Bronchial epithelial cell (primary cell): ENCODE data around the gene LILRA6. TPM values are rescaled to one million over a fixed set of nuclear protein-coding genes. Genes with fewer than 3 reads are reported as not detected.
"Not testable (repeated sequence)": the region's sequence is repeated elsewhere in the genome, so short reads cannot be mapped to it uniquely, and the experiment has no call there.

ENCODE experiments used
- DNase-seq: peaks from one replicate; pipeline ENCODE4 v3.0.0-alpha.2; 2010; ENCODE audit warnings: low read depth
- FAIRE-seq: peaks from 2 replicates; lab custom pipeline; 2011; peaks lifted over from hg19 to GRCh38; lab: Jason Lieb, UNC
- H3K27me3 ChIP-seq: 2 replicates; pipeline ENCODE4 v1.5.1; 2011; ENCODE audit warnings: low read length; ENCODE audit not compliant: control insufficient read depth, insufficient read depth
- H3K36me3 ChIP-seq: 2 replicates; pipeline ENCODE4 v1.5.1; 2011; ENCODE audit warnings: low read length; ENCODE audit not compliant: control insufficient read depth, insufficient read depth
- H3K4me3 ChIP-seq: 2 replicates; pipeline ENCODE4 v1.5.1; 2011; ENCODE audit warnings: mild to moderate bottlenecking, low read depth, low read length, control low read depth
- total RNA-seq: library from RNA; depleted of rRNA; stranded (reverse); fragments of >200 nt; gene quantifications from 2 replicates; pipeline ENCODE4 v1.2.1, GENCODE V29; 2014
- TF ChIP-seq, protein P1 (sequence below): IDR thresholded peaks from 2 replicates; pipeline ENCODE4 v1.5.1; 2011; ENCODE audit warnings: mild to moderate bottlenecking, moderate library complexity, low read length, control low read depth, inconsistent platforms; ENCODE audit not compliant: insufficient read depth, severe bottlenecking

Gene LILRA6
- total RNA-seq, 1 donor from 2014 or later = not detected

- Histone ChIP-seq H3K27me3 (no peaks in the 10 kb centered on the region), H3K36me3 (no peaks in the 10 kb centered on the region), H3K4me3 (no peak overlapping the region)
- no peak for DNase-seq
- FAIRE-seq = no peak
- TF ChIP-seq, protein P1, sequence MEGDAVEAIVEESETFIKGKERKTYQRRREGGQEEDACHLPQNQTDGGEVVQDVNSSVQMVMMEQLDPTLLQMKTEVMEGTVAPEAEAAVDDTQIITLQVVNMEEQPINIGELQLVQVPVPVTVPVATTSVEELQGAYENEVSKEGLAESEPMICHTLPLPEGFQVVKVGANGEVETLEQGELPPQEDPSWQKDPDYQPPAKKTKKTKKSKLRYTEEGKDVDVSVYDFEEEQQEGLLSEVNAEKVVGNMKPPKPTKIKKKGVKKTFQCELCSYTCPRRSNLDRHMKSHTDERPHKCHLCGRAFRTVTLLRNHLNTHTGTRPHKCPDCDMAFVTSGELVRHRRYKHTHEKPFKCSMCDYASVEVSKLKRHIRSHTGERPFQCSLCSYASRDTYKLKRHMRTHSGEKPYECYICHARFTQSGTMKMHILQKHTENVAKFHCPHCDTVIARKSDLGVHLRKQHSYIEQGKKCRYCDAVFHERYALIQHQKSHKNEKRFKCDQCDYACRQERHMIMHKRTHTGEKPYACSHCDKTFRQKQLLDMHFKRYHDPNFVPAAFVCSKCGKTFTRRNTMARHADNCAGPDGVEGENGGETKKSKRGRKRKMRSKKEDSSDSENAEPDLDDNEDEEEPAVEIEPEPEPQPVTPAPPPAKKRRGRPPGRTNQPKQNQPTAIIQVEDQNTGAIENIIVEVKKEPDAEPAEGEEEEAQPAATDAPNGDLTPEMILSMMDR = no peak
These were observed 36.9 kb upstream of the LILRA6 start for GRCh38 chr19:54279406-54279962.

GRCh38 chr19:54278571-54279195 lies 36.1 kb upstream of the LILRA6 start:
- H3K4me3 ChIP-seq, DNase-seq, H3K27me3 ChIP-seq, FAIRE-seq, H3K36me3 ChIP-seq: not testable (repeated sequence)

- H3K4me3 ChIP-seq, H3K27me3 ChIP-seq, FAIRE-seq, H3K36me3 ChIP-seq, DNase-seq: not testable (repeated sequence)
These were observed 35.5 kb upstream of the LILRA6 start for GRCh38 chr19:54278056-54278455.

DNA sequence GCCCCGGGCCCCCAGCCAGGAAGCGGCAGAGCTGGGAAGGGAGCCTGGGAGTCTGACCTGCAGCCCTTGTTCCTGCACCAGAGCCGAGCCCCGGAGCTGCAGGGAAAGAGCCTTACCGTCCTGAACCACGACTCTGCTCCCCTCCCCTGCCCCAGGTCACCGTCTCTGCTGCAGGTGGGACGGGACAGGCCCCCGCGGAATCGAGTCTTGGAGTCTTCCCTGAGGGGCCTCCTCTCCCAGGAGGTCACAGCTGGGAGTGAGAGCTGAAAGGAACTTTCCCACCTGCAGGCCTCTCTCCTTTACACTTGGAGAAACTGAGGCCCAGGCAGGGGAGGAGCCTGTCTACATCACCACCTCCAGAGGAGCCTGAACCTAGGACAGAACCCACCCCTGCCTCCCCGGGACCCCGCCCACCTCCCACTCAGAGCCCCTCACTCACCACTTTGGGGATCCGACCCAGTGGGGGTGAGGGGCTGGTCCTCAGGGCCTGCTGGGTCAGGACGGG lies 34.6 kb upstream of the LILRA6 start:
- H3K4me3 ChIP-seq, DNase-seq, H3K36me3 ChIP-seq, H3K27me3 ChIP-seq, FAIRE-seq: not testable (repeated sequence)

GRCh38 chr19:54275951-54276350 lies 33.4 kb upstream of the LILRA6 start:
- Histone ChIP-seq H3K36me3 (no peaks in the 10 kb centered on the region), H3K27me3 (no peaks in the 10 kb centered on the region), H3K4me3 (no peak overlapping the region)
- DNase-seq = no peak
- TF ChIP-seq, protein P1 = no peak
- no peak for FAIRE-seq

DNA sequence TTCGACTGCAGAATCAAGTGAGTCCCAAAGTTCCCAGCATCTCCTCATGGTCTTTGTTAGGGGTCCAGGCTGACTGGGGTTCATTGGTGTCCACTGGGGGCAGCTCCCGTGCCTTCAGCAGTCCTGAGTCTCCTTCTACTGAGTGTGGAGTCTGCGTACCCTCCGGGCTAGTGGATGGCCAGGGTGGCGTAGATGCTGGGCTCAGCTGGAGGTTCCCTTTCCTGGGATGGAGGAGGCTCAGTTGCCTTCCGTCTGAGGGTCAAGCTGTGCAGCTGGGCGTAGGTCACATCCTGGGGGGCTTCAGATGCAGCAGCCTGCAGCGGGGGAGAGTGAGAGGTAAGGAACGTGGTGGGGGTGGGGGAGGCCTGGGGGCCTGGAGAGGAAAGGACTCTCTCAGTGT lies 31.9 kb upstream of the LILRA6 start:
- not testable (repeated sequence) for H3K27me3 ChIP-seq, H3K4me3 ChIP-seq, FAIRE-seq, H3K36me3 ChIP-seq, DNase-seq

DNA sequence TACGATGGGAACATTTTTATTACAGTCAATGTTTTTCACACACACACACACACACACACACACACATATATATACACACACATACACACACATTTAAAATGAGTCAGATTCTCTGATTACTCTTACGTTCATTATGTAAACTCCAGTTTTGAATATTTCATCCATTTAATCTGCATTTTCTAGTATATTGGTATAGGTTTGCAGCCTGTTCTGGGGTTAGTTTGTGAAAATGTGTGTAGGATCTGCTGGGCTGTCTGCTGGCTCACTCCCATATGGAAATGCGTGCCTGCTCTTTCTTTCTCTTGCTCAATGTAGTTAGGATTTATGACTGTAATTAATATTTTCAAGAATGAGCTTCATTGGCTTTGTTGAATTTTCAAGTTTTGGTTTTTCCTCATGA lies 31.2 kb upstream of the LILRA6 start:
- Histone ChIP-seq H3K27me3 (no peaks in the 10 kb centered on the region), H3K4me3 (no peak overlapping the region), H3K36me3 (no peaks in the 10 kb centered on the region)
- DNase-seq (no peak), FAIRE-seq (no peak)
- TF ChIP-seq, protein P1 = no peak

GRCh38 chr19:54272181-54272580 lies 29.6 kb upstream of the LILRA6 start:
- not testable (repeated sequence) for H3K36me3 ChIP-seq, H3K4me3 ChIP-seq, H3K27me3 ChIP-seq, DNase-seq
- peak; percentile 87 for FAIRE-seq

DNA sequence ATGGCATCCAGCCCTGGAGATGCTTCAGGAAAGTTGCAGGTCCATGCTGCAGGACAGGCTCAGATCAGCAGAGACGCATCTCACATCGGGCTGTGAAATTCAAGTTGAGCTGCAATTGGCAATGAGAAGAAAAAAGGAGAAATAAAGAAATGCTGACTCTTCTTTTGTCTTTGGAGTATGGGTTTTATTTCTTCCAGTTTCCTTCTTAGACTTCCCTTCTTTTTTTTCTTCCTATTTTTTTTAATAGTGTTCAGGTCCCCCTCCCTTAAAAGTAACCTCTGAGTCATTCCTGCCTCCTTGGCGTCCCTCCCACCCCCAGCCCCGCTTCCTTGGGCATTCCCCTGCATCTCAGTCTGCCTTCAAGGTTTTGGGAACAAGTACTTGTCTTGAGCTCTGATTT lies 29.0 kb upstream of the LILRA6 start:
- H3K36me3 ChIP-seq, H3K27me3 ChIP-seq: not testable (repeated sequence)
- FAIRE-seq = peak; percentile 93

More for the DNA sequence above, 29.0 kb upstream of the LILRA6 start:
- not testable (repeated sequence) for H3K4me3 ChIP-seq, DNase-seq
